Neuronal stem cell (in vitro differentiated cells): ENCODE data around the gene DOCK7.
A peak's percentile ranks its signal among the peaks of the same experiment; 100 is the strongest.

ENCODE experiments used
- DNase-seq: peaks from one replicate; pipeline ENCODE4 v3.0.0-alpha.2; 2013; ENCODE audit warnings: low spot score
- H2AFZ ChIP-seq: one replicate; pipeline ENCODE4 v1.6.1; 2013; ENCODE audit warnings: mild to moderate bottlenecking, low read length, inconsistent platforms
- H2AK5ac ChIP-seq: 2 replicates; pipeline ENCODE4 v1.6.1; 2013; ENCODE audit warnings: low read depth, mild to moderate bottlenecking, inconsistent platforms, low read length, moderate library complexity, mixed read lengths
- H2BK120ac ChIP-seq: 2 replicates; pipeline ENCODE4 v1.6.1; 2013; ENCODE audit warnings: low read depth, mild to moderate bottlenecking, inconsistent platforms, low read length, moderate library complexity, mixed read lengths
- H2BK12ac ChIP-seq: one replicate; pipeline ENCODE4 v1.6.1; 2013; ENCODE audit warnings: low read length, inconsistent platforms
- H2BK15ac ChIP-seq: 2 replicates; pipeline ENCODE4 v1.6.1; 2013; ENCODE audit warnings: mild to moderate bottlenecking, low read length, inconsistent platforms, mixed read lengths
- H2BK5ac ChIP-seq: one replicate; pipeline ENCODE4 v1.6.1; 2013; ENCODE audit warnings: inconsistent platforms, mild to moderate bottlenecking, low read length, moderate library complexity
- H3K14ac ChIP-seq: one replicate; pipeline ENCODE4 v1.6.1; 2013; ENCODE audit warnings: low read length, inconsistent platforms
- H3K18ac ChIP-seq: 2 replicates; pipeline ENCODE4 v1.6.1; 2013; ENCODE audit warnings: low read length, inconsistent platforms
- H3K23ac ChIP-seq: 2 replicates; pipeline ENCODE4 v1.6.1; 2013; ENCODE audit warnings: low read depth, mild to moderate bottlenecking, mixed read lengths, low read length, inconsistent platforms; ENCODE audit not compliant: poor library complexity
- H3K27ac ChIP-seq: replicated peaks from 3 replicates; pipeline ENCODE4 v1.5.1; 2013; ENCODE audit warnings: low read length, inconsistent platforms
- H3K27me3 ChIP-seq, 3 experiments: 2 replicates each; pipeline ENCODE4 v1.6.1; 2013; ENCODE audit warnings: low read length in 3 of 3, mild to moderate bottlenecking in 2 of 3, inconsistent platforms in 1 of 3, low read depth in 1 of 3, mixed read lengths in 1 of 3, moderate library complexity in 1 of 3; ENCODE audit not compliant: control insufficient read depth in 3 of 3, insufficient read depth in 3 of 3
- H3K36me3 ChIP-seq, 2 donors: replicated peaks in 1 of 2; 2 replicates each; pipeline ENCODE4 v1.6.1; 2013; ENCODE audit warnings: low read length in 2 of 2; ENCODE audit not compliant: control insufficient read depth in 2 of 2, insufficient read depth in 2 of 2
- H3K4ac ChIP-seq: 2 replicates; pipeline ENCODE4 v1.6.1; 2013; ENCODE audit warnings: inconsistent platforms, mild to moderate bottlenecking, low read length, moderate library complexity
- H3K4me1 ChIP-seq, 2 donors: 1 replicate in 1 of 2; 2 replicates in 1 of 2; pipeline ENCODE4 v1.6.1; 2013; ENCODE audit warnings: low read length in 2 of 2, low read depth in 1 of 2; ENCODE audit not compliant: control insufficient read depth in 2 of 2, insufficient read depth in 1 of 2
- H3K4me2 ChIP-seq: one replicate; pipeline ENCODE4 v1.6.1; 2013; ENCODE audit warnings: mild to moderate bottlenecking, low read length, inconsistent platforms; ENCODE audit not compliant: insufficient read depth, poor library complexity, severe bottlenecking
- H3K4me3 ChIP-seq, 2 donors: 2 replicates each; pipeline ENCODE4 v1.5.1; 2013; ENCODE audit warnings: low read length in 2 of 2, mild to moderate bottlenecking in 2 of 2, inconsistent platforms in 1 of 2, moderate library complexity in 1 of 2
- H3K79me1 ChIP-seq: one replicate; pipeline ENCODE4 v1.6.1; 2013; ENCODE audit warnings: low read depth, mild to moderate bottlenecking, inconsistent platforms, low read length, moderate library complexity
- H3K9ac ChIP-seq: one replicate; pipeline ENCODE4 v1.6.1; 2013; ENCODE audit warnings: mild to moderate bottlenecking, low read depth, low read length, inconsistent platforms; ENCODE audit not compliant: poor library complexity
- H3K9me3 ChIP-seq, 2 donors: replicated peaks in 1 of 2; 2 replicates each; pipeline versions ENCODE3 to v1.6.1; 2013; ENCODE audit warnings: low read length in 2 of 2, mild to moderate bottlenecking in 2 of 2, inconsistent platforms in 1 of 2, low read depth in 1 of 2, mixed read lengths in 1 of 2, moderate library complexity in 1 of 2; ENCODE audit not compliant: control insufficient read depth in 2 of 2, insufficient read depth in 1 of 2
- H4K8ac ChIP-seq: one replicate; pipeline ENCODE4 v1.6.1; 2013; ENCODE audit warnings: low read depth, mild to moderate bottlenecking, inconsistent platforms, low read length, moderate library complexity
- H4K91ac ChIP-seq: one replicate; pipeline ENCODE4 v1.6.1; 2013; ENCODE audit warnings: low read length, low read depth, mild to moderate bottlenecking, inconsistent platforms; ENCODE audit not compliant: poor library complexity
- WGBS, 2 donors: extraction: QIAGEN DNeasy Blood & Tissue Kit; methylation state at CpG; one replicate each; pipeline ENCODE4 v1.1.7; 2013; ENCODE audit warnings: missing lambda C conversion rate in 2 of 2, mixed read lengths in 1 of 2; ENCODE audit not compliant: insufficient read length in 2 of 2, insufficient replicate concordance in 1 of 2; ENCODE audit errors: extremely low coverage in 2 of 2; 5-methylcytosine and 5-hydroxymethylcytosine counted together

DOCK7 gene

DNA sequence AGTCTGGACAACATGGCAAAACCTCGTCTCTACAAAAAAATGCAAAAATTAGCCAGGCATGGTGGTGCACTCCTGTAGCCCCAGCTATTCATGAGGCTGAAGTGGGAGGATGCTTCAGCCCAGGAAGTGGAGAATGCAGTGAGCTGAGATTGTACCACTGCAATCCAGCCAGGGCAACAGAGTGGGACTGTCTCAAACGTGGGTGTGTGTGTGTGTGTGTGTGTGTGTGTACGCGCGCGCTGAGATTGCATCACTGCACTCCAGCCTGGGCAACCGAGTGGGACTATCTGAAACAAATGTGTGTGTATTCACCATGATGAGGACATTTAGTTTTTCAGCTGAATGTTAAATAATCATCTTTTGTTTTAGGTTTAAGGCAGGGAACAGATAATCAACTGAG, 230.2 kb downstream of the DOCK7 start:
- no peaks in the 10 kb centered on the region for H3K27me3 ChIP-seq
- no peak overlapping the region for H3K14ac ChIP-seq
- no peak overlapping the region for H4K8ac ChIP-seq
- H3K4ac ChIP-seq, result no peak overlapping the region
- WGBS, 2 donors, result no CpG with 5 or more reads among the region's 7 CpGs
- no peak overlapping the region for H2BK12ac ChIP-seq
- H3K36me3 ChIP-seq, result peaks cover 2 to 77% of the 10 kb centered on the region in 2 donors
- H3K23ac ChIP-seq, result no peak overlapping the region
- H2AK5ac ChIP-seq, result no peak overlapping the region
- no peak overlapping the region for H2BK120ac ChIP-seq
- no peak overlapping the region for H3K4me2 ChIP-seq
- peaks cover 0 to 7% of the 10 kb centered on the region in 2 donors for H3K9me3 ChIP-seq
- H3K18ac ChIP-seq, result no peak overlapping the region
- H2BK15ac ChIP-seq, result no peak overlapping the region
- H4K91ac ChIP-seq, result no peak overlapping the region
- no peak for DNase-seq
- H2AFZ ChIP-seq, result no peak overlapping the region
- H3K4me3 ChIP-seq, result peak overlapping the region in 1 of 2 donors; percentile 62
- no peaks in the 10 kb centered on the region for H3K4me1 ChIP-seq
- no peak overlapping the region for H3K27ac ChIP-seq
- no peak overlapping the region for H3K9ac ChIP-seq
- H3K79me1 ChIP-seq, result peaks cover 2% of the 10 kb centered on the region
- H2BK5ac ChIP-seq, result no peak overlapping the region

DNA sequence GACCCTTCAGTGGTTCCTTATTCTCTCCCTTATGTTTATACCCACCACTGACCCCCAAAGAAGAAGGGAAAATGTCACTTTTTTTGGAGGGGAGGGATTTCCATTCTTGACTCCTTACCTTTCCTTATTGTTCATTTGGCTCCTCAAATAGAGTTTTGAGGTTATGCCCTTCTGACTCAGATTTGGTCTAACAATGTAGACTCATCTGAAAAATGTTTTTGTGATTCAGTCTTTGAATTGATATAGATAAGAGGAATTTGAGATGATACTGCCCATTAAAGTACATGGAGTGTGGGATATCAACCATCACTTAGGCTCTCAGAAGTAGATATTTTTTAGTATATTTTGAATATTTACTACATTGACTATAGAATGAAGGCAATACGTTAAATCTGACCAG, 235.2 kb downstream of the DOCK7 start:
- peaks cover 13 to 100% of the 10 kb centered on the region in 2 donors for H3K36me3 ChIP-seq
- no peak overlapping the region for H3K23ac ChIP-seq
- H4K91ac ChIP-seq, result no peak overlapping the region
- H2BK12ac ChIP-seq, result no peak overlapping the region
- WGBS, 2 donors, result no CpG with 5 or more reads among the region's 1 CpG
- peaks cover 2% of the 10 kb centered on the region for H3K79me1 ChIP-seq
- no peak overlapping the region for H3K4me3 ChIP-seq
- H3K14ac ChIP-seq, result no peak overlapping the region
- H3K18ac ChIP-seq, result no peak overlapping the region
- H3K27ac ChIP-seq, result no peak overlapping the region
- no peak overlapping the region for H2AK5ac ChIP-seq
- no peak for DNase-seq
- no peak overlapping the region for H2AFZ ChIP-seq
- no peaks in the 10 kb centered on the region for H3K9me3 ChIP-seq
- H2BK15ac ChIP-seq, result no peak overlapping the region
- no peak overlapping the region for H4K8ac ChIP-seq
- no peak overlapping the region for H3K4ac ChIP-seq
- no peak overlapping the region for H3K9ac ChIP-seq
- no peaks in the 10 kb centered on the region for H3K4me1 ChIP-seq
- no peak overlapping the region for H2BK5ac ChIP-seq
- no peak overlapping the region for H3K4me2 ChIP-seq
- no peaks in the 10 kb centered on the region for H3K27me3 ChIP-seq
- H2BK120ac ChIP-seq, result no peak overlapping the region

DNA sequence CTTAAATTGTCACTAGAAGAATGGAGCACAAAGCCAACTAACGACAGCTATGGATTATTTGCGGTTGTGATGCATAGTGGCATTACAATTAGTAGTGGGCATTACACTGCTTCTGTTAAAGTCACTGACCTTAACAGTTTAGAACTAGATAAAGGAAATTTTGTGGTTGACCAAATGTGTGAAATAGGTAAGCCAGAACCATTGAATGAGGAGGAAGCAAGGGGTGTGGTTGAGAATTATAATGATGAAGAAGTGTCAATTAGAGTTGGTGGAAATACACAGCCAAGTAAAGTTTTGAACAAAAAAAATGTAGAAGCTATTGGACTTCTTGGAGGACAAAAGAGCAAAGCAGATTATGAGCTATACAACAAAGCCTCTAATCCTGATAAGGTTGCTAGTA, 237.9 kb downstream of the DOCK7 start:
- DNase-seq, result no peak
- Histone ChIP-seq H3K27ac (no peak overlapping the region), H3K14ac (no peak overlapping the region), H3K36me3 (peaks cover 16 to 98% of the 10 kb centered on the region in 2 donors), H3K27me3 (no peaks in the 10 kb centered on the region), H4K91ac (no peak overlapping the region), H2BK12ac (no peak overlapping the region), H2AFZ (no peak overlapping the region), H4K8ac (no peak overlapping the region), H3K23ac (no peak overlapping the region), H3K79me1 (peaks cover 2% of the 10 kb centered on the region), H3K9ac (no peak overlapping the region), H2BK120ac (no peak overlapping the region), H3K18ac (no peak overlapping the region), H2BK15ac (no peak overlapping the region), H2AK5ac (no peak overlapping the region), H3K4me3 (no peak overlapping the region), H3K4ac (no peak overlapping the region), H3K9me3 (no peaks in the 10 kb centered on the region), H3K4me1 (no peaks in the 10 kb centered on the region), H2BK5ac (no peak overlapping the region), H3K4me2 (no peak overlapping the region)
- no CpG with 5 or more reads among the region's 2 CpGs for whole genome bisulfite sequencing, 2 donors

DNA sequence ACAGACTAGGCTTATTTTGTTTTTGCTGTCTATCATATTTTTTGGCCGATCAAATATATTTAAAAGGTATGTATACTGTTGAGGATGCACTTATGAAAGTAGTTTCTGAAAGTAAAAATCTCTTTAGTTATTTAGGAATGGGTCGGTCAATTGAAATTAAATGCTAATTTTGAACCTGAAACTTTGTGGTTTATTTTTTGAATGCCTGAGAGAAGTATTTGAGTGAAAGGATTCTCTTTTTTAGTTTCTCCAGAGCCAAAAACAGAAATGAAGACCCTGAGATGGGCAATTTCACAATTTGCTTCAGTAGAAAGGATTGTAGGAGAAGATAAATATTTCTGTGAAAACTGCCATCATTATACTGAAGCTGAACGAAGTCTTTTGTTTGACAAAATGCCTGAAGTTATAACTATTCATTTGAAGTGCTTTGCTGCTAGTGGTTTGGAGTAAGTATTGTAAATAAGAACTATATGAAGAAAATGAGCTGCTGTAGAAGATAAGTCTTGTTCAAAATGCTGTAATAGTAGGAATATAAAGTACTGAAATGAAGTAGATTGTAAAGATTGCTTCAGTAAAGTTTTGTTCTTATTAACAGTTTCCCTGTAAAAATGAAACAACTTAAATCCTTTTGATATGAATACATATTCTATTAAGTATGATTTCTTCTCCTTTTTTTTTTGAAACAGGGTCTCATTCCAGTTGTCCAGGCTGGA, 239.8 kb downstream of the DOCK7 start:
- Histone ChIP-seq H3K14ac (no peak overlapping the region), H2BK12ac (no peak overlapping the region), H3K4me2 (no peak overlapping the region), H3K9me3 (no peaks in the 10 kb centered on the region), H3K27ac (no peak overlapping the region), H3K9ac (no peak overlapping the region), H2BK5ac (no peak overlapping the region), H2BK120ac (no peak overlapping the region), H3K18ac (no peak overlapping the region), H3K36me3 (peaks cover 16 to 98% of the 10 kb centered on the region in 2 donors), H3K4me3 (no peak overlapping the region), H4K8ac (no peak overlapping the region), H4K91ac (no peak overlapping the region), H2AK5ac (no peak overlapping the region), H3K79me1 (peaks cover under 1% of the 10 kb centered on the region), H2AFZ (no peak overlapping the region), H3K4me1 (no peaks in the 10 kb centered on the region), H3K27me3 (no peaks in the 10 kb centered on the region), H2BK15ac (no peak overlapping the region), H3K23ac (no peak overlapping the region), H3K4ac (no peak overlapping the region)
- WGBS, 2 donors, result no CpG with 5 or more reads among the region's 3 CpGs
- no peak for DNase-seq
